NOMO-1 treated with dmso at 0.1 percent for 144 hours (cell line): Measurements from ENCODE around the gene ADAMTSL5.
"Not testable (repeated sequence)": the region's sequence is repeated elsewhere in the genome, so short reads cannot be mapped to it uniquely, and the experiment has no call there.

Experiments used
- DNase-seq: peaks from one replicate; lab custom pipeline; 2025; ENCODE audit not compliant: unreplicated experiment; lab: John Stamatoyannopoulos, UW

Gene ADAMTSL5

DNA sequence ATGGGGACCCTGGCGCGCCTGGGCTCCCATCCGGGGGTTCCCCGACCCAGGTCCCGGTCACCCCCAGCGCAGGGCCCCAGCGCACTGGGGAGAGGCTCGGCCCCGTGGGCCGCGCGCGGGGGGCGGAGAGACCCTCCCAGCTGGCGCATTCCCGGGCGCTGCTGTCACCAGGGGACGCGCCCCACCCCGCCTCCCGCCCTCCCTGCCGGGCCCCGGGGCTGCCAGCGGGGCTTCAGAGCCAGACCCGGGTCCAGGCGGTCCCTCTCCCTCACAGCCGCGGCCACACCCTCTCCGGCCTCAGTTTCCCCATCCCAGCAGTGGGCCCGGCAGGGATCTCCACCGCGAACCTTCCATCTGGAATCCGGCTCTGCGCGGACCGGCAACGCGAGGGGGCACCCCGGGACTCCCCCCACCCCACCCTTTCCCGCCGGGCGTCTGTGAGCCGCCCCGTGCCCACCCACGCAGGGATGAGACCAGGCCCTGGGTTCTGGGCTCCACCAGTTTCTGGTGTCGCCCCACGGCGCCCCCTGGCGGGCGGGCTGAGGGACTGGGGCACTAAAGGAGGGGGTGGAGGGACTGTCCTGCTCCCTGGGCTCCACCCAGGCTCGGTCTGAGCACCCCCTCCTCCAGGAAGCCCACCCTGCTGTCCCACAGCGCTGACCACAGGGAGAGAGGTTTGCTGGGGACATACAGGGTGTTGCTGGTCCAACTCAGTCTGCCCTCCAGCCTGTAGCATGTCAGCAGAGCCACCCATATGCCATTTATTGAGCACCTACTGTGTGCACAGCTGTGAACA is 878 bp upstream of the ADAMTSL5 start:
- peak; percentile 49 for DNase-seq

DNA sequence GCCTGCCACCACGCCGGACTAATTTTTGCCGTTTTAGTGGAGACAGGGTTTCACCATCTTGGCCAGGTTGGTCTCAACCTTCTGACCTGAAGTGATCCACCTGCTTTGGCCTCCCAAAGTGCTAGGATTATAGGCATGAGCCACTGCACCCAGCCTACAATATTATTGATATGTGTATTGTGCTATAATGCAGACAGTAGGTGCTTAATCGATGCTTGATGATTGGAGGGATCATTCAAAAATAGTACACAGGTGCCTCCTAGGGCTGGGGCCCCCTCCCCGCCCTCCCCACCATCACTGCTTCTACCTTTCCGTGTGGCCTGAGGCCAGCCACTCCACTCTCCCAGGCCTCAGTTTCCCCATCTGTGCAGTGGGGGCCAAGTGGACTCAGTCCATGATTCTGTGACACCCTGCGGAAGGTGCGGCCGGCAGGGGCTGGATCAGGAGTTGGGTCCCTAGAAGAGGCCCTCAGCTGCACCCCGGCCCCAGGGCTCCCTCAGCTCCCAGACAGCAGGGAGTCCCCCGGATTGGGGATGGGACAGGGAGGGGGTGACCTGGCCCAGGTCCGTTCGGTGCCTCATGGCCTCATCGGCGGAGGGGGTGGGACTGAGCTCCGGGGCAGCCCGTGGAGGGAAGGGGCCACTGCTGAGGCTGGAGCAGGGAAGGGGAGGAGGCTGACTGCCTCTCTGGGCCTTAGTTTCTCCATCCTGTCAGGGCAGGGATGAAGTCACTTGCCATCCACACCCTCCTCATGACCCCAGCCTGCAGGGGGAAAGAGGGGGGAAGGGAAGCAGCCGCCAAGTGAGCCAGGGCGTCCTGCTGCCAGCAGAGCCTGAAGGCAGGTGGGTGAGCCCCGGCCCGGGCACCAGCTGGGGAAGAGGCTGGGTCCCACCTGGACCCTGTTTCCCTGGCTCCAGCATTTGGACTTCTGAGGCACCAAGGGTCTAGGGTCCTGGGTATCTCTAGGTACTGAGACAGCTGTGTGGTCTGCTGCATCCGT is 1.2 kb downstream of the ADAMTSL5 start:
- no peak for DNase-seq

DNA sequence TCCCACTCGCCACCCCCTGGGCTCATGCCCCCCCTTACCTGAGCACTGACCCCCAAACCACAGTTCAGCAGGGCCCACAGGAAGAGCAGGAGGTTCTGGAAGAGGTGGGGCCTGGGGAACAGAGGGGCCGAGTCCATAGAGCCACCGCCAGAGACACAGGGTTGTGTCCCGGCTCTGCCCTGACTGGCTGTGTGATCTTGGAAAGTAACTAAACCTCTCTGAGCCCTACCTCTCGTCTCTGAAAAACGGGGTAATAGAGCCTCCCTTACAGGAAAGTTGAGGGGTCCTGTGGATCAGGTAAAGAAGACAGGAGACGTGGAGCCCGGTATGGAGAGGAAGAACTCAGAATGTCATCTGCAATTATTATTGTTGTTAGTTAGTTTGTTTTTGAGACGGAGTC is 2.0 kb downstream of the ADAMTSL5 start:
- DNase-seq, result no peak

DNA sequence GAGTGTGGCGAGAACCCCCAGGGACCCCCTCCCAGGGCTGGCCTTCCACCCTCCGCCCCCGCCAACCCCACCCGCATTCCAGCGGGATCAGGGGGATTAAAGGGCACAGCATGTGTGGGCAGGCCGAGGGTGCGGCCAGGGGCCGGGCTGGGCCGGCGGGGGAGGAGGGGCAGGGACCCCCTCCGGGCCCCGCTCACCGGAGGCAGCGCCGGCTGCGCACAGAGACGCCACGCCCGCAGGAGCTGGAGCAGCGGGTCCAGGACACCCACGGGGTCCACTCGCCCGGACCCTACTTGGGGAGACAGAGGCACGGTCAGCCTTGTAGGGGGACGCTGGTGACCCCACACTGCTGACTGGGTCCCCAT is 2.4 kb downstream of the ADAMTSL5 start:
- DNase-seq, result no peak

DNA sequence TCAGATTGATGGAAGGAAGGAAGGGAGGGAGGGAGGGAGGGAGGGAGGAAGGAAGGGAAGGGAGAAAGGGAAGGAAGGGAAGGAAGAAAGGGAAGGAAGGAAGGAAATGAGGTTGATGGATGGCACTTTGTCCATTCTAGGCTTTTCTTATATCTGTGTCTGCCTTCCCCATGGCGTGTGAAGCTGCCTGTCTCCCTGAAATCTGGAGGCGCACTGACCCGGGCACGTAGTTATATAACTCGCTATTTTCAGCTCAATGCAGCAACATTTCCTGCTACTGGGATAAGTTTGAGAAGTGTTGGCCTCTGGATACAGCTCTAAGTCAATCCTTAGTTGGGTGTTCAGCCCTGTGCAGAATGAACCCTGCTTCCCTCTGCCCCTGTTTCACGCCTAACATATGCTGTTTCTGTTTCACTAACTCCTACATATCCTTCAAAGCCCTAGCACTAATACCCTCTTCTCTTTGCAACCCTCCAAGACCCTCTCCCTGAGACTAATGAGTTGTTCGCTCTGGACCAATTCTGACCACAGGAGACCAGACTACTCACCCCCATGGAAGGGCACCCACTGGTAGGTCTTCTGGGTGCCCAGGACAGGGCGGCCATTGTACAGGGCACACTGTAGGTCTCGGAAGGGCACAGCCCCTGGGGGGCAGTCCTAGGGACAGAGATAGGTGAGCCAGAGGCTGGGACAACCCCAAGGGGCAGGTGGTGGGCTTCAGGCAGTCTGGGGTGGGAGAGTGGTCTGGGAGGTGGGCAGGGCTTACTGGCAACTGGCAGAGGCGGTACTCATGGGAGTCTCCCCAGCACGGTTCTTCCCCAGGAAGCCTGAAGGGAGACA is 3.0 kb downstream of the ADAMTSL5 start:
- DNase-seq, result no peak

DNA sequence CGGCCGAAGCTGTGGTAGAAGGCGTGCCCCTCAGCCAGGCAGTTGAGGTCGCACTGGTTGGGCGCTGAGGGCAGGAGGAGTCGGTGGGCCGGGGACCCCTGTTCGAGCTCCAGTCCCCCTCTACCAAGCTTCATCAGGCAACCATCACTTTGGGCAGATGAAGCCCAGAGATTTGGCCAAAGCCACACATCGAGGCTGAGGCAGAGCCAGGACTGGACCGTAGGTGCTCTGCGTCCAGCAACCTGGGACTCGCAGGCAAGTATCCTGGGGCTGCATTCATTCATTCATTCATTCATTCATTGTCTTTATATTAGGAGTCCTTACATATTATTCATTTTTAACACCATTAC is 4.3 kb downstream of the ADAMTSL5 start:
- DNase-seq, result no peak

DNA sequence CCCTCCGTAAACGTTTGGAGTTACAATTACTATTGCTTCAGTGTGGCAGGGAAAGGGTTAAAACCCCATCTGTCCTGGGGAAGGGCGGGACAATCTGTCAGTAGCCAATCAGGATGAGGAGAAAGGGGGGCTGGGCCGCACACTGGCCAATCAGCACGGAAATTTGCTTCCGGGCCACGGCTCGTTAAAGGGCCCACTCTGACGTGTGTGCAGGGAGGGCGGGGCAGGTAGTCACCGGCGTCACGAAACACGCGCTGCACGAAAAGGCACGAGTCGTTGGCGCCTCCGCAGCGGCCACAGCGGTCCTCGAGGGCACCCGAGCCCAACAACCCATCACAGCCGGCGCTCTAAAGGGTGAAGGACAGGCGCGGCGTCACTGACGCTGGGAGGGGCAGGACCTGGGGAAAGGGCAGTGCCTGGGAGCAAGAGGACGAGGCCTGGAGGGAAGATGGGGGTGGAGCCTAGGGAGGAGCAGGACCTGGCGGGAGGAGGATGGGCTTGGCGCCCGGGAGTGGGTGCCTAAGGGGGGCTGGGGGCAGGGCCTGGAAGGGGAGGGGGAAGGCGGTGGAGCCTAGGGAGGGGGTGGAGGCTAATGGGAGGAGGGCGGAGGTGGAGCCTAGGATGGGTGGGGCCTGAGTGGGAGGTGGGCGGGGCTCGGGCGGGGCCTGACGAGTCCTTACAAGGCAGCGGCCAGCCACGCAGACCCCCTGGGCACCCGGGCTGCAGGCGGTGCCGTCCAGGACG is 4.9 kb downstream of the ADAMTSL5 start:
- DNase-seq, result peak; percentile 84

DNA sequence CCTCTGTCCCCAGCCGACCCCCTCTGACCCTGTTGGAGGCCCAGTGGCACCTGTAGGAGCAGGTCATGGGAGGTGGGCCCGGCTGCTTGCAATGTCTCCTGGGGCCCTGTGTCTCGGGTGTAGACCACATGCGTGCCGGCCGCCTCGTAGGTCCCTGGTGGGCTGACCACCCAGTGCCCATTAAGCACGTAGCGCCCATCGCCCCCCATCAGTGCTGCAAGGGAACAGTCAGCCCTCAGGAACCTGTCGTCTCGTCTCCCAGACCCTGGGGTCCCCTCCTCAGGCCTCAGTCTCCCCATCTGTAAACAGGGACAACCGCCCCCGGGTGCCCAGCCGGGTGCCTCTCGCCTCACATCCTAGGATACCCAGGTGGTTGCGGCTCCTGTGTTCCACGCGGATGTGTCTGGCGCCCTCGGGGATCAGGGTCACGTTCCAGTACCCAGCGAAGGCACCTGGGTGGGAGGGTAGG is 5.6 kb downstream of the ADAMTSL5 start:
- no peak for DNase-seq

DNA sequence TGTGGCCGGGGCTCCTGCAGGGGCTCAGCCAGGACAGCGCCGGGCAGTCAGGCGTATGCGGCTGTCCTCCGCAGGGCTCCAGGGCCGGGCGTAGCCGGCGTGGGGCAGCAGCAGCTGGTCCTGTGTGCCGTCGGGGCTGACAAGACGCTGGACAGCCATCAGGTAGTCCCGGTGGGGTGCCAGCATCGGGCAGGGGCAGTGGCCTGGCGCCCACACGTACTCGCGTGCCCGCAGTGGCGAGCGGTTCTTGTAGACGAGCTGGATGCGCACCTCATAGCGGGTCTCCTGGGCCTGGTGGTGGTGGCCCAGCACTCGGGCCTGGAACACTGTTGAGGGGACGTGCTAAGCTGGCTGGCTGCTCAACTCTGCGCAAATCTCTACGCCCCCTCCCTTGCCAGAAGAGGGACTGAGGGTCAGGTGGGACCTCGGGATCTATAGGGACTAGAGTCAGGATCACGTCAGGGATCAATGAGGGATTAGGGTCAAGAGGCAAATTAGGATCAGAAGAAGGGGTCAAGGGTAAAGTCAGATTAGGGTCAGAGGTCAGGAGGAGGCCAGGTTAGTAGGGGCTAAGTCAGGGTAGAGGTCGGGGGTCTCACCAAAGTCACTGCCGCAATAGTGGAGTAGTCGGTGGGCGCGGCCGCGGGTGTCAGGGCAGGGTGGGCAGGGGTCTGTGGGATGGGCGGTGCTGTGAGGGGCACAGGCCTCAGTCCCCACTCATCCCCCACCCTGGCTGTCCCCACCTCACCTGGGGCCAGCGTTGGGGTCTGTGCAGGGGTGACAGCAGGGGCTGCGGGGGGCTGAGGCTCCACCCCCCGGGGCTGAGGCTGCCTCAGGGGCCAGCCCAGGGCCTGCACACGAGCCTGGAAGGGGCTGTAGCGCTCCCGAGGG is 6.6 kb downstream of the ADAMTSL5 start:
- DNase-seq, result no peak

DNA sequence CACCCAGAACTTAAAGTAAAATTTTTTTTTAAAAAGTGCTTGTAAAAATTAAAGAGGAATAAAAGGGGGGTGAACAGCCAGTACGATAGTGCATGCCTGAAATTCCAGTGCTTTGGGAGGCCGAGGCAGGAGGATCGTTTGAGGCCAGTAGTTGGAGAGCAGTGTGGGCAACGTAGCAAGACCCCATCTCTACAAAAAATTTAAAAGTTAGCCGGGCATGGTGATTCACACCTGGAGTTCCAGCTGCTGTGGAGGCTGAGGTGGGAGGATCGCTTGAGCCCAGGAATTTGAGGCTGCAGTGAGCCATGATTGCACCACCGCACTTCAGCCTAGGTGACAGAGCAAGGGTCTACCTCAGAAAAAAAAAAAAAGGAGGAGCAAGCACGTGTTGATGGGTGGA is 7.8 kb downstream of the ADAMTSL5 start:
- DNase-seq, result no peak

DNA sequence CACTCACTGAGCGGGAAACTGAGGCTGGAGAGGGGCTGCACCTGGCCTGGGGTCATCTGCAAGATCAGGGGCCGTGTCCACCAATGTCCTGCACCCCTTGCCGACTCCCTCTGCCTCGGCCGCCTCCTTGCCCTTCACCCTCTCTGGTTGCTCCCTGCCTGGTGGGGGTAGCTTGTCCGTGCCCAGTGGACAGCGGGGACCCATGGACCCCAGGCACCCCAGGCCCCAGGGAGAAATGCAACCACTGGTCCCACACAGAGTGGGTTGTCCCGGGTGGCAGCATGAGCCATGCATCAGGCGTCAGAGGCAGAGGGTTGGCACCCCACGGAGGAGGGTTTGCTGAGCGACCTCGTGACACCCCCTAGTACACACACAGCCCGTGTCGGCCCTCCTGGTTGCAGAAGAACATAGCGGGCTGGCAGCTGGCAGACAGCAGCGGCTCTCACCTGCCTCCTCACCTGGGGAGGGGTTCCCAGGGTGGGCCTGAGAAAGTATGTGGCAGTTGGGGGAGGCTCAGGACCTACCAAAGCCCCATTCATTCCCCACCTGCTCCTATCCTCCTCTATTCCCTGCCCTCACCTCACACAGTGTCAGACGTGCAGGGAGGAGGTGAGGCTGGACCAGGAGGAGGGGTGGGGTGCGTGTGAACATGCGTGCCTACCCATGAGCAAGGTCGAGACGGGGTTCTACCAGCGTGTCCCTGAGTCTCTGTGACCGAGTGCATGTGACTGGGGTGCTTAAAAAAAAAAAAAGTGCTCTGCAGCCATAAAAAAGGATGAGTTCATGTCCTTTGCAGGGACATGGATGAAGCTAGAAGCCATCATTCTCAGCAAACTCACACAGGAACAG is 8.7 kb downstream of the ADAMTSL5 start:
- no peak for DNase-seq

DNA sequence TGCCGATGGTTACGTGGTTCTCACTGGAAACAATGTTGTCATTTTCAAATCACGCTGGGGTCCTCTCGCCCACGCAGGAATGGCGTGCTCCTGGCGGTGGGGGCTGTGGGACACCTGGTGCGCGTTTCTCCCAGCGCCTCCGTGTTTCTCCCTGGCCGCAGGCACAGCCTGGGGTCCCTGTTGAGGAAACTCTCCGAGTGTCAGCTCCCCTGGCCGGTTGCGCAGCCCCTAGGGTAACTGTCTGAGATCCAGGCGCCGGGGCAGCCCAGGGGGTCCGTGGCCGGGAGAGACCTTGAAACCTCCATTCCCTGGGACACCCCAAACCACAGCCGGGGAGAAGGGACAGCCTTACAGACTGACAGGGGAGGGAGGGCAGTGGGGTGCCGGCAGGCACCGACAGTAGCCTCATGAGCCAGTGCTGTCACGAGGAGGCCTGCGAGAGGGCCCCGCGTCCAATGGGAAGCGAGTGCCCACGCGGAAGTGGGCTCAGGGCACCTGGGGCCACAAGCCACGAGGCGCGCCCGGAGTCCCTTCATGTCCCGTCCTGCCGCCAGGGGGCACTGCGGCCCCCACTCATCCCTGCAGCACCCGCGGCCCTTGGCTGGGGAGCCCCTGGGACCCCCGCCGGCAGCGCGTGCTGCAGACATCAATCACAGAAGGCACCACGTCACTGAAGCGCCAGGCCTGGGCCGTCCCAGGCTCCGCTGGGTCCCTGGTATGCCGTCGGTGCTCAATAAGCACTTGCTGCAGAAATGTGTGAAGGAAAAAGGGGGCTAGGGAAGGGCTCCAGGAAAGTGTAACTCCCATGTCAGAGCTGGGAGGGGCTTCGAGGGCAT is 9.5 kb downstream of the ADAMTSL5 start:
- peak; percentile 16 for DNase-seq

DNA sequence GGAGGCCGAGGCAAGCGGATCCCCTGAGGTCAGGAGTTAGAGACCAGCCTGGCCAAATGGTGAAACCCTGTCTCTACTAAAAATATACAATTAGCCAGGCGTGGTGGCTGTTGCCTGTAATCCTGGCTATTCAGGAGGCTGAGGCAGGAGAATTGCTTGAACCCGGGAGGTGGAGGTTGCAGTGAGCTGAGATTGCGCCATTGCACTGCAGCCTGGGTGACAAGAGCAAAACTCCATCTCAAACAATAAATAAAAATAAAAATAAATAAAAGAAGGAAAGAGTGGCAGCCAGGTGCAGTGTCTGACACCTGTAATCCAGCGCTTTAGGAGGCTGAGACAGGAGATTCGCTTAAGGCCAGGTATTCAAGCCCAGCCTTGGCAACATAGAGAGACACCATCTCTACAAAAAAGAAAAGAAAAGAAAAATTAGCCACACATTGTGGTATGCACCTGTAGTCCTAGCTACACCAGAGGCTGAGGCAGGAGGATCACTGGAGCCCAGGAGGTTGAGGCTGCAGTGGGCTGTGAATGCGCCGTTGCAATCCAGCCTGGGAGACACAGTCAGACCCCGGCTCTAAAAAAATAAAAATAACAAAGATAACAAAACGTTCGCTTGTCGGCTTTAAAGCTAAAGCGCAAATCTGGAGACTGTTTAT is 10.3 kb downstream of the ADAMTSL5 start:
- no peak for DNase-seq

DNA sequence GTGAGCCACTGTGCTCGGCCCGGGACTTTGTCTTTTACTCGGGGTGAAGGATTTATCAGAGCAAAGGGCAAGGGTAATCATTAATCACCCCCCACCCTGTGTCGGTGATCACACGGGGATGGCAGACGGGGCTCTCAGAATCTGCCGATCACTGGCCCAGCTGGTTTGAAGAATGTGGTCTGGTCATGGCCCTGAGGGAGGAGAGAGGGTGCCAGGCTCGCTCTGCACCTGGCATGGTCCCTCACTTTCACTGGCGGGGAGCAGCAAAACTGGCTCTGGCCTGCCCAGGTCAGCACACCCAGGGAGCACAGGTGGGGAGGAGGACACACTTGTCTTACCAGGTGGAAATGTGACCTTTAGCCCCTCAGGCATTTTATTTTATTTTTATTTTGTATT is 11.6 kb downstream of the ADAMTSL5 start:
- no peak for DNase-seq

DNA sequence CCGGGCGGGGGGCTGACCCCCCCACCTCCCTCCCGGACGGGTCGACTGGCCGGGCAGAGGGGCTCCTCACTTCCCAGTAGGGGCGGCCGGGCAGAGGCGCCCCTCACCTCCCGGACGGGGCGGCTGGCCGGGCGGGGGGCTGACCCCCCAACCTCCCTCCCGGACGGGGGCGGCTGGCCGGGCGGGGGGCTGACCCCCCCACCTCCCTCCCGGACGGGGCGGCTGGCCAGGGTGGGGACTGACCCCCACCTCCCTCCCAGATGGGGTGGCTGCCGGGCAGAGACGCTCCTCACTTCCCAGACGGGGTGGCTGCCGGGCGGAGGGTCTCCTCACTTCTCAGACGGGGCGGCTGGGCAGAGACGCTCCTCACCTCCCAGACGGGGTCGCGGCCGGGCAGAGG is 13.6 kb downstream of the ADAMTSL5 start:
- DNase-seq, result not testable (repeated sequence)

DNA sequence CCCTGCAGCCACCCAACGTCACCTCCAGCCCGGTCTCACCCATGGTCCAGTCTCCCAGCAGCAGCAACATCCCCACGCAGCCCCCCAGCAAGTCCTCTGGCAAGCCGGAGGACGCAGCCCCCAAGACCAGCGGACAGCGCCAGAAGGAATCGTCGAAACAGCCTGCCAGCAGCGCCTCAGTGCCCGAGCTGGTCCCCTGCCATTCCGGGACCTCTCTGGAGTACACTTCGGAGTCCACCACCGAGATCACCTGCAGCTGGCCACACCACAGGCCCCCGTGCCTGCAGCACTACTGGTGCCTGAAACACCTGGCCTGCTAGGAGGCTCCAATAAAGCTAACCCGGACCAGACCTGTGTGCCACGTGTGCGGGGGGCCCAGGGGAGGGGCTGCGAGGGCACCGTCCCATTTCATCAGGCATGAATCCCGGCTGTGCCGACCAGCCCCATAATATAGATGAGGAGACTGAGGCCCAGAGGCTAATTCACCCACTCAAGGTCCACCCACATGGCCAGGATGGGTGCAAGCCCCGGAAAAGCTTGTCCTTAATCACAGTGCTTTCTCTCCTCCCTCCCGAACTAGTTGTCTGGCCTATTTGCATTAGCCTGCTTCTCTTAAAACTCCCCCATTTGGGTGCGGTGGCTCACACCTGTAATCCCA is 15.1 kb downstream of the ADAMTSL5 start:
- DNase-seq, result no peak
